DND-41 (cell line): ENCODE data around the gene SLC16A10.
"Not testable (repeated sequence)": the region's sequence is repeated elsewhere in the genome, so short reads cannot be mapped to it uniquely, and the experiment has no call there.

ENCODE experiments used
- CTCF ChIP-seq: IDR thresholded peaks from 2 replicates; pipeline ENCODE4 v1.5.1; 2012; ENCODE audit warnings: borderline replicate concordance, low read length, moderate library complexity, mild to moderate bottlenecking; ENCODE audit not compliant: poor library complexity, severe bottlenecking; ENCODE audit errors: extremely low read depth
- EZH2 ChIP-seq: IDR thresholded peaks from 3 replicates; pipeline ENCODE4 v1.6.1; 2012; ENCODE audit warnings: borderline replicate concordance, low read depth, mild to moderate bottlenecking, moderate library complexity, low read length, inconsistent platforms; ENCODE audit not compliant: severe bottlenecking

- not testable (repeated sequence) for TF ChIP-seq CTCF, EZH2
Observed at GRCh38 chr6:111189666-111190210, 102.4 kb downstream of the SLC16A10 start.
